ENCODE results near the gene TMTC2. TPM values are rescaled to one million over a fixed set of nuclear protein-coding genes. Genes with fewer than 3 reads are reported as not detected.

The TMTC2 gene
- total RNA-seq, 2 experiments from 2014 or later = 1.8 to 2.1 TPM

DNA sequence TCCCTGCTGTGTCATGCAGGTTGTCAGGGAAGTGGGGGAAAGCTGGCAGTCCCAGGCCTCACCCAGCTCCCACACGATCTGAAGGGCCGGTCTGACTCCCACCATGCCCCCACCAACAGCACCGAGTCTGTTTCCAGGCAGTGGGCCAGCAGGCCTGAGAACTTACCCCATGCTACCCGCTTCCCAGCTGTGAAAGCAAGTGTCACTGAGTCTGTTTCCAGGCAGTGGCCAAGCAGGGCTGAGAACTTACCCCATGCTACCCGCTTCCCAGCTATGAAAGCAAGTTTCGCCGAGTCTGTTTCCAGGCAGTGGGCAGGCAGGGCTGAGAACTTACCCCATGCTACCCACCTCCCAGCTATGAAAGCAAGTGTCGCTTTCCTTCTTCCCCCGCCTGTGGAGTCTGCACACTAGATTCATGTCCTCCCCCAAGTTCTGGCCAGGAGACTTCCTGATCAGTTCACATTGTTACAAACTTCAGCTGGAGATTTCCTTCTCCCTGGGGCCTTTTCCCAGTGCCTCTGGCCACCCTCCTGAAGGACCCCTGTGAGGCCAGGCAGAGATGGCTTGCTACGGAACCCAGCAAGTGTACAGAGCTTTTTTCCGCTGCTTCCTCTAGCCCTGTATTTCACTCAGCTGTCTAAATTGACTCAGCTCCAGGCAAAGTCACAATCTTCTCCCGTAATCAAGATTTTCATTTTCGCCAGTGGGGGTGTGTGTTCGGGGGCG, 435.4 kb downstream of the TMTC2 start:
- intact Hi-C loops (cut with DNase I, micrococcal nuclease) = no loop called here
- no peak for DNase-seq
- H3K27me3 Mint-ChIP-seq = no peaks in the 10 kb centered on the region
- H3K9me3 ChIP-seq (ENCODE audit: control insufficient read depth in 1 of 2, insufficient read depth in 1 of 2, low read length in 2 of 2) = no peaks in the 10 kb centered on the region
- no peaks in the 10 kb centered on the region for H3K9me3 Mint-ChIP-seq
- no peak overlapping the region for H3K4me3 ChIP-seq (ENCODE audit: low read length)
- H3K4me3 Mint-ChIP-seq = no peak overlapping the region
- H3K4me1 ChIP-seq (ENCODE audit: insufficient read depth, low read length) = no peaks in the 10 kb centered on the region
- no peaks in the 10 kb centered on the region for H3K36me3 ChIP-seq (ENCODE audit: insufficient read depth, low read length)
- TF ChIP-seq, protein P1, sequence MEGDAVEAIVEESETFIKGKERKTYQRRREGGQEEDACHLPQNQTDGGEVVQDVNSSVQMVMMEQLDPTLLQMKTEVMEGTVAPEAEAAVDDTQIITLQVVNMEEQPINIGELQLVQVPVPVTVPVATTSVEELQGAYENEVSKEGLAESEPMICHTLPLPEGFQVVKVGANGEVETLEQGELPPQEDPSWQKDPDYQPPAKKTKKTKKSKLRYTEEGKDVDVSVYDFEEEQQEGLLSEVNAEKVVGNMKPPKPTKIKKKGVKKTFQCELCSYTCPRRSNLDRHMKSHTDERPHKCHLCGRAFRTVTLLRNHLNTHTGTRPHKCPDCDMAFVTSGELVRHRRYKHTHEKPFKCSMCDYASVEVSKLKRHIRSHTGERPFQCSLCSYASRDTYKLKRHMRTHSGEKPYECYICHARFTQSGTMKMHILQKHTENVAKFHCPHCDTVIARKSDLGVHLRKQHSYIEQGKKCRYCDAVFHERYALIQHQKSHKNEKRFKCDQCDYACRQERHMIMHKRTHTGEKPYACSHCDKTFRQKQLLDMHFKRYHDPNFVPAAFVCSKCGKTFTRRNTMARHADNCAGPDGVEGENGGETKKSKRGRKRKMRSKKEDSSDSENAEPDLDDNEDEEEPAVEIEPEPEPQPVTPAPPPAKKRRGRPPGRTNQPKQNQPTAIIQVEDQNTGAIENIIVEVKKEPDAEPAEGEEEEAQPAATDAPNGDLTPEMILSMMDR (IDR thresholded peaks at IDR 0.05) = no peak
- CTCF ChIA-PET = no interaction called here
- H3K27ac Mint-ChIP-seq = no peak overlapping the region
- POLR2A ChIA-PET = no interaction called here
- no peaks in the 10 kb centered on the region for H3K36me3 Mint-ChIP-seq (ENCODE audit: low read depth)
- H3K27me3 ChIP-seq (ENCODE audit: control insufficient read depth in 1 of 2, insufficient read depth in 2 of 2, low read length in 2 of 2) = no peaks in the 10 kb centered on the region
- ATAC-seq (ENCODE audit: poor library complexity) = no peak
- H3K4me1 Mint-ChIP-seq (ENCODE audit: low read depth) = no peaks in the 10 kb centered on the region
- no peak overlapping the region for H3K27ac ChIP-seq (ENCODE audit: low read depth in 1 of 2, low read length in 2 of 2)

DNA sequence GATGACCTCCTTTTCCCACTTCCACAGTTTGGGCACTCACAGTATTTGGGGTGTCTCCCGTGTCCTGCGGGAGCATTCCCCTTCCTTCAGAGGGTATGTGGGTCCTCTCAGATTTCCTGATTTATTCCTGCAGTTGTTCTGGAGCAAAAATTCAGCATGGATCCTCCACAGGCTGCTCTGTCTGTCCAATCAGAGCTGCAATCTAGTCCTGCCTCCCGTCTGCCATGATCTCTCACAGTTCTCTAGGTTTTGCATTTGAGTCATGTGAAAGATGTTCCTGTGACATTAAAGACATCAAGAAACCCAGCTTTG, 435.9 kb downstream of the TMTC2 start:
- H3K4me3 Mint-ChIP-seq = no peak overlapping the region
- CTCF ChIA-PET = no interaction called here
- H3K9me3 Mint-ChIP-seq = no peaks in the 10 kb centered on the region

GRCh38 chr12:83123039-83123438, 436.3 kb downstream of the TMTC2 start:
- intact Hi-C loops (cut with DNase I, micrococcal nuclease) = no loop called here
- CTCF ChIA-PET = no interaction called here
- Histone ChIP-seq H3K4me3 (ENCODE audit: low read length) (no peak overlapping the region), H3K27me3 (ENCODE audit: control insufficient read depth in 1 of 2, insufficient read depth in 2 of 2, low read length in 2 of 2) (no peaks in the 10 kb centered on the region), H3K9me3 (ENCODE audit: control insufficient read depth in 1 of 2, insufficient read depth in 1 of 2, low read length in 2 of 2) (no peaks in the 10 kb centered on the region), H3K4me1 (ENCODE audit: insufficient read depth, low read length) (no peaks in the 10 kb centered on the region), H3K27ac (ENCODE audit: low read depth in 1 of 2, low read length in 2 of 2) (no peak overlapping the region), H3K36me3 (ENCODE audit: insufficient read depth, low read length) (no peaks in the 10 kb centered on the region)
- DNase-seq = no peak
- TF ChIP-seq, protein P1 (IDR thresholded peaks at IDR 0.05) = no peak
- ATAC-seq (ENCODE audit: poor library complexity) = no peak
- Mint-ChIP-seq H3K4me3 (no peak overlapping the region), H3K4me1 (ENCODE audit: low read depth) (no peaks in the 10 kb centered on the region), H3K9me3 (no peaks in the 10 kb centered on the region), H3K36me3 (ENCODE audit: low read depth) (no peaks in the 10 kb centered on the region), H3K27ac (no peak overlapping the region), H3K27me3 (no peaks in the 10 kb centered on the region)
- POLR2A ChIA-PET = no interaction called here

More for the DNA sequence above, 435.9 kb downstream of the TMTC2 start:
- Histone ChIP-seq H3K4me1 (ENCODE audit: insufficient read depth, low read length) (no peaks in the 10 kb centered on the region), H3K4me3 (ENCODE audit: low read length) (no peak overlapping the region), H3K36me3 (ENCODE audit: insufficient read depth, low read length) (no peaks in the 10 kb centered on the region), H3K9me3 (ENCODE audit: control insufficient read depth in 1 of 2, insufficient read depth in 1 of 2, low read length in 2 of 2) (no peaks in the 10 kb centered on the region), H3K27ac (ENCODE audit: low read depth in 1 of 2, low read length in 2 of 2) (no peak overlapping the region), H3K27me3 (ENCODE audit: control insufficient read depth in 1 of 2, insufficient read depth in 2 of 2, low read length in 2 of 2) (no peaks in the 10 kb centered on the region)
- Mint-ChIP-seq H3K36me3 (ENCODE audit: low read depth) (no peaks in the 10 kb centered on the region), H3K27ac (no peak overlapping the region), H3K4me1 (ENCODE audit: low read depth) (no peaks in the 10 kb centered on the region), H3K27me3 (no peaks in the 10 kb centered on the region)
- TF ChIP-seq, protein P1 (IDR thresholded peaks at IDR 0.05) = no peak
- DNase-seq (no peak), ATAC-seq (ENCODE audit: poor library complexity) (no peak)
- intact Hi-C loops (cut with DNase I, micrococcal nuclease) = no loop called here
- POLR2A ChIA-PET = no interaction called here

All from CD4-positive, alpha-beta T cell (primary cell).